ENCODE measurements around the gene DNASE1.

DNASE1 gene

DNA sequence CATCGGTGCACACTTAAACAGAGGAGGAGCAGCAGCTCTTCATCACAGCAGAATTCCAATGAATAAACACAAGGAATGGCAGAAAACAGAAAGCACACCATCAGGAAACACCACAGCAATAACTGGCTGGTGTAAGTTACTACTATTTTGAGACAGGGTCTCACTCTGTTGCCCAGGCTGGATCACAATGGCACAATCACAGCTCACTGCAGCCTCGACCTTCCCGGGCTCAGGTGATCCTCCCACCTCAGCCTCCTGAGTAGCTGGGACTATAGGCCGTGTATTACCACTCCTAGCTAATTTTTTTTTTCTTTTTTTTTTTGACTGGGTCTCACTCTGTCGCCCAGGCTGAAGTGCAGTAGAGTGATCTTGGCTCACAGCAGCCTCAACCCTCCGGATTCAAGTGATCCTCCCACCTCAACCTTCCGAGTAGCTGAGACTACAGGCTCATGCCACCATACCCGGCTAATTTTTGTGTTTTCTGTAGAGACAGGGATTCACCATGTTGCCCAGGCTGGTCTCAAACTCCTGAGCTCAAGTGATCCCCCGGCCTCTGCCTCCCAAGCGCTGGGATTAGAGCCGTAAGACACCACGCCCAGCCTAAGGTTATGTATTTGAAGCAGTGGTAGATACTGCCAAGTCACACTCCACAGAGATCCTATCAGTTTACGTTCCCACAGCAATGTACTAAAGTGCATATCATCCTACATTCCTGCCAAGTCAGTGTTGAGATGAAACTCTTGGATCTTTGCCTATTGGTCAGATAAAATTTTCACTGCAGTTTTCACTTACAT lies 42.1 kb downstream of the DNASE1 start:
- DNase-seq (ENCODE audit: extremely low read depth, low read depth), result peak; percentile 74
- TF ChIP-seq, protein P1, sequence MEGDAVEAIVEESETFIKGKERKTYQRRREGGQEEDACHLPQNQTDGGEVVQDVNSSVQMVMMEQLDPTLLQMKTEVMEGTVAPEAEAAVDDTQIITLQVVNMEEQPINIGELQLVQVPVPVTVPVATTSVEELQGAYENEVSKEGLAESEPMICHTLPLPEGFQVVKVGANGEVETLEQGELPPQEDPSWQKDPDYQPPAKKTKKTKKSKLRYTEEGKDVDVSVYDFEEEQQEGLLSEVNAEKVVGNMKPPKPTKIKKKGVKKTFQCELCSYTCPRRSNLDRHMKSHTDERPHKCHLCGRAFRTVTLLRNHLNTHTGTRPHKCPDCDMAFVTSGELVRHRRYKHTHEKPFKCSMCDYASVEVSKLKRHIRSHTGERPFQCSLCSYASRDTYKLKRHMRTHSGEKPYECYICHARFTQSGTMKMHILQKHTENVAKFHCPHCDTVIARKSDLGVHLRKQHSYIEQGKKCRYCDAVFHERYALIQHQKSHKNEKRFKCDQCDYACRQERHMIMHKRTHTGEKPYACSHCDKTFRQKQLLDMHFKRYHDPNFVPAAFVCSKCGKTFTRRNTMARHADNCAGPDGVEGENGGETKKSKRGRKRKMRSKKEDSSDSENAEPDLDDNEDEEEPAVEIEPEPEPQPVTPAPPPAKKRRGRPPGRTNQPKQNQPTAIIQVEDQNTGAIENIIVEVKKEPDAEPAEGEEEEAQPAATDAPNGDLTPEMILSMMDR (IDR thresholded peaks at IDR 0.05; ENCODE audit: low read depth, low read length, missing control alignments), result no peak
- no peak overlapping the region for H3K4me3 ChIP-seq (replicated peaks; ENCODE audit: low read depth, low read length)

DNA sequence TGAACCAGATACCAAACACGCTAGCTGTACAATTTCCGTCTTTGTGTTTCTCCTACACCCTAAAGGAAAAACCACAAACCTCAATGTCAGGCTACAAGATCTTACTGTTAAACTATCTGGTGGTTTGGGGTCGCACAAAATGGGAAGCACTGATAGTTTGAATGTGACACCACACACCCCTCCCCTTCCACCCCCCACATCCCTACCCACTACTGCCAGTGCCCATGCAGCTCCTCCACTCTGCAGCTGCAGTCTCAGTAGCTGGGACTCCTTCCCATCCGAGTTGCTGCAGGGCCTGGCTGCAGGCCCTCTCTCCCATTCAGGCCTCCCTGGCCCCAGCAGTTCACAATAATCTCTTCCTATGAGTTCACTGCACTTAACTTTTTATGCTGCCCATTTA lies 44.5 kb downstream of the DNASE1 start:
- TF ChIP-seq, protein P1 (IDR thresholded peaks at IDR 0.05; ENCODE audit: low read depth, low read length, missing control alignments), result no peak
- DNase-seq (ENCODE audit: extremely low read depth, low read depth), result no peak
- H3K4me3 ChIP-seq (replicated peaks; ENCODE audit: low read depth, low read length), result no peak overlapping the region

DNA sequence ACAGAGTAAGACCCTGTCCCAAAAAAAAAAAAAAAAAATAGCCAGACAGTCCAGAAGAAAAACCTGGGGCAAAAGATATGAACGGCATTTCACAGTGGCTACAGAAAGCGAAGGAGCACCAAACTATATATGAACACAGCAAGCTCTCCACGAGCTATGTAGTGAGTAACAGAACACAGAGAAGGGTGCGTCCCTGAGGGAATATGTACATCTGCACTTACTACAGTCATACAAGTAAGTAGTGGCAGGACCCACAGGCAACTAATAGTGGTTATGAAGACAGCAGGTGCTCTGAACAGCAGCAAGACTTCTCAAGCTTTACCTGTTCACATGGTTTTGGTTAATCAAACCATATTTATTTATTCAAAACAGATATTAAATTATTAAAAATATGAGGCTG lies 47.0 kb downstream of the DNASE1 start:
- no peak overlapping the region for H3K4me3 ChIP-seq (replicated peaks; ENCODE audit: low read depth, low read length)
- DNase-seq (ENCODE audit: extremely low read depth, low read depth), result no peak
- TF ChIP-seq, protein P1 (IDR thresholded peaks at IDR 0.05; ENCODE audit: low read depth, low read length, missing control alignments), result no peak

DNA sequence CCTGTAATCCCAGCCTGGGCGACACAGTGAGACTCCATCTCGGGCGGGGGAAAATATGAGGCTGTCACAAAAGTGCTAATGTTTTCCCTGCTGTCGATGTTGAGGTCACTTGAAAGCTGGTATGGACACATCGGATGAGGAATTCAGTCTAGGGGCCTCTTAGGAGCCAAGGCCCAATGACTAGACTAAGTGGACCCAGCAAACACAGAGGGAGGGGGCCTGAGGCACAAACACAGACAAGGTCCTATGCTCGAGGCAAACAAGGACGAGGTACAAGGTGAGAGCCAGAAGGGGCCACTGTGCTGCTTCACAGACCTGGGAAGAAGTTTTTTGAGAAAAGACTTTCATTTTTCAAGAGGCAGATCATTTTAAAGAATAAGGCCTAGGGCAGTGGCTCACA lies 47.6 kb downstream of the DNASE1 start:
- no peak overlapping the region for H3K4me3 ChIP-seq (replicated peaks; ENCODE audit: low read depth, low read length)
- DNase-seq (ENCODE audit: extremely low read depth, low read depth), result no peak
- TF ChIP-seq, protein P1 (IDR thresholded peaks at IDR 0.05; ENCODE audit: low read depth, low read length, missing control alignments), result no peak

DNA sequence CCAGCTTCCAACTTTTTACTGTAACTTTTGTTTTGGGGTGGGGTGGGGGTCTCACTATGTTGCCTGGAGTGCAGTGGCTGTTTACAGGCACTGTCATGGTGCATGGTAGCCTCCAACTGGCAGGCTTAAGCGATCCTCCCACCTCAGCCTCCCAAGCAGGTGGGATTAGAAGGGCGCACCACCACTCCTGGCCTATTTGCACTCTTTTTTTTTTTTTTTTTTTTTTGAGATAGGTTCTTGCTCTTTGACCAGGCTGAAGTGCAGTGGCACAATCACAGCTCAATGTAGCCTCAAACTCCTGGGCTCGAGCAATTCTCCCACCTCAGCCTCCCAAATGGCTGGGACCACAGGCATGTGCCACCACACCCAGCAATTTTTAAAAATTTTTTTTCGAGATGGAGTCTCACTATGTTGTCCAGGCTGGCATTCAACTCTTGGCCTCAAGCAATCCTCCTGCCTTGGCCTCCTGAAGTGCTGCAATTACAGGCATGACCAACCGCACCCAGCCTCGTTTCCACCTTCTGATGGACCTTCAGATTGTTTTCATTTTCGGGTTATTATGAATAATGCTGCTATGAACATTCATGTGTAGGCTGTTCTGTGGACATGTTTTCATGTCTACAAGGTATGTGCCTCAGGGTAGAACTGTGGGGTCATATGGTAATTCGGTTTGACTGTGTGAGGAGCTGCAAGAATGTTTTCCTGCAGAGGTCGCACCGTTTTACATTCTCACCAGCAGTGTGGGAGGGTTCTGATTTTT lies 51.9 kb downstream of the DNASE1 start:
- no peak overlapping the region for H3K4me3 ChIP-seq (replicated peaks; ENCODE audit: low read depth, low read length)
- TF ChIP-seq, protein P1 (IDR thresholded peaks at IDR 0.05; ENCODE audit: low read depth, low read length, missing control alignments), result no peak
- DNase-seq (ENCODE audit: extremely low read depth, low read depth), result no peak
